Measurements from ENCODE around the gene VSIG10L. TPM values are rescaled to one million over a fixed set of nuclear protein-coding genes. Genes with fewer than 3 reads are reported as not detected.

VSIG10L gene
- total RNA-seq: 0.17 and 0.89 TPM in 2 replicates

GRCh38 chr19:51341976-51342580 lies at the start of gene VSIG10L:
Gene VSIG10L (minus strand): TSS chr19:51342139. CDS start chr19:51342124, 15 bp downstream.

GRCh38 chr19:51387924-51388389 lies 46.0 kb upstream of the VSIG10L start, which contains the start of gene LIM2:
Gene LIM2 (minus strand): TSS chr19:51387974. CDS start chr19:51387443, 531 bp downstream.

DNA sequence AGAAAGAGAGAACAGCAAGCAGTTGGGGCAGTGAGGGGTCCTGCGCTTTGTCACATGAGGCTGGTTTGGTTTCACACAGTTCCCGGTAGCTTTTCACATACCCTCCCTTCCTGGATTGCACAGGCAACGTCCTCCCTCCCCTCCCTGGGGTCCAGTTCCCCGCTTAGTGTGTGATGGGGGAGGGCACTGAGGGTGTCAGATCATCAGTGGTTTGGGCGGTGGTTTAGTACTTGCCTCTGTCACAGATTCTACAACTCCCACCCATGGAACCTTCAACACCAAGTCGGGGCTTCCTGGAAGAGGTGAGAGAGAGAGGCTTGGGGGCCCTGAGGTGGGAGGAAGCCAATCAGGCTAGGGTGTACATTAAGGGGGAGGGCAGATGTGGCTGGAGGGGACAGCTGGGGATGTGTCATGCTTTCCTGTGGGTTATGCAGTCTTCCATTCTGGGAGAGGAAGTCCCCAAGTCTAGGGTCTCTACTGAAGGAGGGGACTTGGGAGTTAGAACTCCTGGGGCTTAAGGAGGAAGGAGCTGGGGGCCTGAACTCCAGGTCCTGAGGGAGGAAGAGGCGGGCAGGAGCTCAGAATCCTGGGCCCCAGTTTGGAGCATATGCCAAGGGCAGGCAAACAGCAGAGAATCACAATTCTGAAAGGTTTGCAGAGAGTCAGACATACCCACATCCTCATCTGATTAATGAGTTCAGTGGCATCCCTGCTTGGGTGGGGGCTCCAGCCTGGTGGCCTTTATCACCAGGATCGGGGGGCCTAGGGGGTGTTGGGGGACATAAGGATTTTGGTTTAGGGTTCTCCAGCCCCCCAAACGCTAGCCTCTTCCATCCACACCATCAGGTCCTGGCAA lies 30.9 kb upstream of the VSIG10L start, which contains the start of gene NKG7:
Gene NKG7, minus strand, starts transcription at position 6 of the 856 bp plus-strand sequence. CDS start 119 bp downstream, outside the sequence.

DNA sequence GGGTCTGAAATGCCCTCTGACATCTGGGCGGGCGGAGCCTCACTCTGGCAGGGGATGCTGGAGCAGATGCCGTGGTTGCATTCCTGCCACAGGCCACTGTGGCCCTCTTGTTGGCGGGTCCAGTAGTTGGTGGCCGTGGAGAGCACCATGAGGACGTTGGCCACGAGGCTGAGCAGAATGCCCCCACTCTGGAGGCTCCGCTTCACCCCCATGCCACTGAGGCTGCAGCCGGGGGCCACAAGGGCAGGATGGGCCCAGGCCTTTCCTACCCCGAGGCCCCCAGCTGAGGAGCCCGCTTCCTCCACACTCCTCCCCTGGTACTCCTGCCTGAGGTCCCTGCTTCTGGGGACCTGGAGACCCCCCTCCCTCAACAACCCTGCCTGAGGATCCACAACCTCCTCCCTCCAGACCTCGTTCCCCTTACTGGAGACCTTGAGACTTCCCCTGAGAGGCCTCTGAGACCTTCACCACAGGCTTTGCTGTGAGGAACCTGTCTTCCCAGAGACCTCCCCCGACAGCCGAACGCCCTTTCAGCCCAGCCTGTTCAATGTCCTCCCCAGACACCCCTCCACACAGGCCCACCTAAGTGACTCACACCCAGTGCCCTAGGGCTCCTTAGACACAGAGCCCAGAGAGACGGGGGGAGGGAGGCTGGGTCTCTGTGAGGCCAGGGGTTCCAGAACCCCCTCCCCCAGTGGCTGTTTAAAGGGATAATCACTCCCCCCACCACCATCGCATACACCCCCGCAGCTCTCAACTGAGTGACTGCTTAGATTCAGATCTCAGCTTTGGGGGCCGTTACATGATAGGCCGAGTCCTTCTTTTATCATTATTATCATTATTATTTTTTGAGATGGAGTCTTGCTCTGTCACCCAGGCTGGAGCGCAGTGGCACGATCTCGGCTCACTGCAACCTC lies 26.7 kb upstream of the VSIG10L start, which contains the start of gene CLDND2:
Gene CLDND2, minus strand, starts transcription at position 638 of the 917 bp plus-strand sequence. Its CDS starts 426 bp downstream, at position 212.

GRCh38 chr19:51365965-51366388 lies 24.0 kb upstream of the VSIG10L start, which contains the start of gene ETFB:
Gene ETFB (minus strand): TSS chr19:51366388. CDS start chr19:51366326, 62 bp downstream.

GRCh38 chr19:51311351-51312257 lies 30.3 kb downstream of the VSIG10L start, which contains the start of gene IGLON5:
Gene IGLON5 (plus strand): TSS chr19:51311644. CDS start chr19:51311848, 204 bp downstream.

Other genes with a start within 250 kb of the VSIG10L start
- 8.6 and 8.7 TPM in 2 replicates for gene CTU1, start 233.7 kb downstream of the VSIG10L start, total RNA-seq
- gene SIGLEC9, start 217.2 kb downstream of the VSIG10L start, total RNA-seq: under 0.01 TPM in 1 of 2 replicates, not detected in the other
- gene SIGLEC7, start 199.8 kb downstream of the VSIG10L start, total RNA-seq: not detected in 2 replicates
- not detected in 2 replicates for gene CD33, start 117.1 kb downstream of the VSIG10L start, total RNA-seq
- gene SIGLECL1, start 91.1 kb downstream of the VSIG10L start, total RNA-seq: not detected in 2 replicates
- gene IGLON5, start 30.5 kb downstream of the VSIG10L start, total RNA-seq: not detected in 2 replicates
- 77.2 and 84.4 TPM in 2 replicates for gene ETFB, start 24.2 kb upstream of the VSIG10L start, total RNA-seq
- gene CLDND2, start 26.9 kb upstream of the VSIG10L start, total RNA-seq: 0.89 TPM in 1 of 2 replicates, not detected in the other
- not detected in 2 replicates for gene NKG7, start 30.5 kb upstream of the VSIG10L start, total RNA-seq
- not detected in 2 replicates for gene LIM2, start 45.8 kb upstream of the VSIG10L start, total RNA-seq
- gene C19orf84, start 48.5 kb upstream of the VSIG10L start, total RNA-seq: not detected in 2 replicates
- not detected in 2 replicates for gene SIGLEC10, start 75.5 kb upstream of the VSIG10L start, total RNA-seq
- not detected in 2 replicates for gene SIGLEC8, start 116.3 kb upstream of the VSIG10L start, total RNA-seq
- gene CEACAM18, start 136.4 kb upstream of the VSIG10L start, total RNA-seq: not detected in 2 replicates
- not detected in 2 replicates for gene SIGLEC12, start 159.7 kb upstream of the VSIG10L start, total RNA-seq
- not detected in 2 replicates for gene SIGLEC6, start 189.5 kb upstream of the VSIG10L start, total RNA-seq
- gene ZNF175, start 229.1 kb upstream of the VSIG10L start, total RNA-seq: 1.6 and 3.0 TPM in 2 replicates

Measured in bronchus fibroblast of lung (primary cell).